ENCODE results near the gene MOCOS.

MOCOS gene

GRCh38 chr18:36275561-36275960 is 88.3 kb downstream of the MOCOS start:
- DNase-seq = no peak

- DNase-seq = no peak
Measured at GRCh38 chr18:36279001-36279400, 91.7 kb downstream of the MOCOS start.

GRCh38 chr18:36281936-36282335 is 94.6 kb downstream of the MOCOS start:
- DNase-seq = no peak

GRCh38 chr18:36283448-36283847 is 96.2 kb downstream of the MOCOS start:
- no peak for DNase-seq

GRCh38 chr18:36284268-36284667 is 97.0 kb downstream of the MOCOS start:
- DNase-seq = no peak

- no peak for DNase-seq
Measured at GRCh38 chr18:36284671-36285295, 97.5 kb downstream of the MOCOS start.

GRCh38 chr18:36287653-36288052 is 100.4 kb downstream of the MOCOS start:
- no peak for DNase-seq

- no peak for DNase-seq
Measured at GRCh38 chr18:36288689-36289088, 101.4 kb downstream of the MOCOS start.

GRCh38 chr18:36294031-36294430 is 106.7 kb downstream of the MOCOS start:
- no peak for DNase-seq

GRCh38 chr18:36295214-36295613 is 107.9 kb downstream of the MOCOS start:
- no peak for DNase-seq

GRCh38 chr18:36295880-36296301 is 108.6 kb downstream of the MOCOS start:
- DNase-seq = no peak

GRCh38 chr18:36296650-36297416 is 109.5 kb downstream of the MOCOS start:
- DNase-seq = no peak

- DNase-seq = no peak
Measured at GRCh38 chr18:36297417-36298125, 110.3 kb downstream of the MOCOS start, which contains the start of gene FHOD3. FHOD3 (plus strand) TSS chr18:36297713; CDS start chr18:36297836, 123 bp downstream.

GRCh38 chr18:36298126-36298741 is 110.9 kb downstream of the MOCOS start:
- DNase-seq = no peak

GRCh38 chr18:36299015-36299414 is 111.7 kb downstream of the MOCOS start:
- no peak for DNase-seq

GRCh38 chr18:36300211-36300610 is 112.9 kb downstream of the MOCOS start:
- no peak for DNase-seq

GRCh38 chr18:36301884-36302283 is 114.6 kb downstream of the MOCOS start:
- DNase-seq = no peak

- no peak for DNase-seq
Measured at GRCh38 chr18:36302676-36303075, 115.4 kb downstream of the MOCOS start.

GRCh38 chr18:36303211-36303844 is 116.0 kb downstream of the MOCOS start:
- DNase-seq = no peak

GRCh38 chr18:36304723-36305122 is 117.4 kb downstream of the MOCOS start:
- no peak for DNase-seq

GRCh38 chr18:36305375-36305774 is 118.1 kb downstream of the MOCOS start:
- no peak for DNase-seq

GRCh38 chr18:36307513-36307912 is 120.2 kb downstream of the MOCOS start:
- DNase-seq = no peak
